Upper lobe of right lung (tissue), 1 donor: ENCODE results near the gene TMEM269. TPM values are rescaled to one million over a fixed set of nuclear protein-coding genes. Genes with fewer than 3 reads are reported as not detected.

Source experiments
- ATAC-seq: fragments of 200-7000 bp; cut with Tn5 transposase; one replicate; pipeline ENCODE4 v1.9.1; 2020; ENCODE audit warnings: mild to moderate bottlenecking, moderate library complexity
- DNase-seq: peaks from one replicate; pipeline ENCODE4 v3.0.0-alpha.2; 2020
- H3K27ac ChIP-seq: fragments of 200-600 bp; one replicate; pipeline ENCODE4 v1.8.0; 2022
- H3K27me3 ChIP-seq: fragments of 200-600 bp; one replicate; pipeline ENCODE4 v1.8.0; 2022; ENCODE audit warnings: mild to moderate bottlenecking
- H3K36me3 ChIP-seq: fragments of 200-600 bp; one replicate; pipeline ENCODE4 v1.8.0; 2022
- H3K4me1 ChIP-seq: fragments of 200-600 bp; one replicate; pipeline ENCODE4 v1.8.0; 2022
- H3K4me3 ChIP-seq: fragments of 200-600 bp; one replicate; pipeline ENCODE4 v1.8.0; 2022; ENCODE audit warnings: mild to moderate bottlenecking
- H3K9me3 ChIP-seq: fragments of 200-600 bp; one replicate; pipeline ENCODE4 v1.8.0; 2022
- CTCF ChIP-seq: fragments of 200-600 bp; IDR thresholded peaks from one replicate; pipeline ENCODE4 v1.8.0; 2022; ENCODE audit warnings: antibody characterized with exemption
- intact Hi-C: fragments of 100-400 bp; cut with DNase I; formaldehyde crosslinking; loops from one replicate; pipeline ENCODE4 v1.11.0; 2022
- total RNA-seq: library from RNA; stranded (reverse); fragmentation: NEBNext Ultra II Directional; extraction: Animal tissue kit (Norgen Biotek cat#: 25700); gene quantifications from one replicate; pipeline ENCODE4 v1.2.1, GENCODE V29; 2021
- donor health status: DM: no; HTN: yes; CAD: no; lungs with severe emphysema.

Gene TMEM269
- total RNA-seq, 1 donor from 2014 or later = not detected

GRCh38 chr1:42815941-42816584 is 31.3 kb downstream of the TMEM269 start:
- H3K27ac ChIP-seq = peak overlapping the region; percentile 97
- DNase-seq = no peak
- intact Hi-C loops = no loop called here

GRCh38 chr1:42816585-42817439 is 32.0 kb downstream of the TMEM269 start, which contains the start of the genes ERMAP and SVBP:
TSS of gene ERMAP (plus strand) at chr1:42817122. CDS start at chr1:42830449, 13,327 bp downstream.
TSS of gene SVBP (minus strand) at chr1:42817397. CDS start at chr1:42816544, 853 bp downstream.
- TF ChIP-seq CTCF = no peak
- no peaks in the 10 kb centered on the region for H3K27me3 ChIP-seq
- peak within 1 kb of the TSS; percentile 76 for H3K4me3 ChIP-seq
- H3K4me1 ChIP-seq = peaks cover 22% of the 10 kb centered on the region
- peak within 1 kb of the TSS; percentile 97 for H3K27ac ChIP-seq
- DNase-seq (peak; percentile 97), ATAC-seq (peak; percentile 98)
- no peaks in the 10 kb centered on the region for H3K9me3 ChIP-seq
- intact Hi-C loops = no loop called here
- no peaks in the 10 kb centered on the region for H3K36me3 ChIP-seq

More at GRCh38 chr1:42815941-42816584, 31.3 kb downstream of the TMEM269 start:
- Histone ChIP-seq H3K4me3 (peak overlapping the region; percentile 76), H3K4me1 (peaks cover 22% of the 10 kb centered on the region), H3K36me3 (no peaks in the 10 kb centered on the region), H3K9me3 (no peaks in the 10 kb centered on the region), H3K27me3 (no peaks in the 10 kb centered on the region)
- no peak for ATAC-seq
- no peak for TF ChIP-seq CTCF

- Histone ChIP-seq H3K4me1 (peaks cover 22% of the 10 kb centered on the region), H3K9me3 (no peaks in the 10 kb centered on the region), H3K27ac (peak overlapping the region; percentile 97), H3K36me3 (no peaks in the 10 kb centered on the region), H3K27me3 (no peaks in the 10 kb centered on the region), H3K4me3 (peak overlapping the region; percentile 76)
- no peak for ATAC-seq
- intact Hi-C loops = no loop called here
- no peak for DNase-seq
- TF ChIP-seq CTCF = no peak
These were observed 32.6 kb downstream of the TMEM269 start for GRCh38 chr1:42817440-42817767.

GRCh38 chr1:42817976-42818375 is 33.2 kb downstream of the TMEM269 start:
- H3K27me3 ChIP-seq = no peaks in the 10 kb centered on the region
- no peaks in the 10 kb centered on the region for H3K9me3 ChIP-seq
- ATAC-seq (no peak), DNase-seq (no peak)
- intact Hi-C loops = no loop called here
- H3K4me3 ChIP-seq = peak overlapping the region; percentile 76
- TF ChIP-seq CTCF = no peak
- no peaks in the 10 kb centered on the region for H3K36me3 ChIP-seq
- peaks cover 25% of the 10 kb centered on the region for H3K4me1 ChIP-seq
- no peak overlapping the region for H3K27ac ChIP-seq

GRCh38 chr1:42820813-42821212 is 36.0 kb downstream of the TMEM269 start:
- no peak for TF ChIP-seq CTCF
- no peaks in the 10 kb centered on the region for H3K27me3 ChIP-seq
- ATAC-seq = no peak
- H3K9me3 ChIP-seq = no peaks in the 10 kb centered on the region
- intact Hi-C loops = no loop called here
- H3K27ac ChIP-seq = no peak overlapping the region
- no peaks in the 10 kb centered on the region for H3K36me3 ChIP-seq
- H3K4me1 ChIP-seq = peaks cover 21% of the 10 kb centered on the region
- no peak overlapping the region for H3K4me3 ChIP-seq
- DNase-seq = no peak
